Stimulated activated effector memory CD8-positive, alpha-beta T cell treated with anti-CD3 and anti-CD28 coated beads, Interleukin-12 subunit alpha, Interleukin-12 subunit beta, amount 100 ng/mL, for 72 hours (primary cell): Measurements from ENCODE around the gene CCDC66.

Experiments used
- ATAC-seq: fragments of 150-1000 bp; cut with Tn5 transposase; 2 replicates; pipeline ENCODE4 v1.10.0; 2021
- DNase-seq, 2 donors: peaks; one replicate each; pipeline ENCODE4 v3.0.0; 2021 to 2022; ENCODE audit warnings: low spot score in 2 of 2
- H3K27ac Mint-ChIP-seq: one replicate; pipeline ENCODE4 v1.8.0; 2022; ENCODE audit warnings: mild to moderate bottlenecking, mixed read lengths
- H3K36me3 Mint-ChIP-seq: one replicate; pipeline ENCODE4 v1.8.0; 2022; ENCODE audit warnings: mild to moderate bottlenecking, mixed read lengths
- H3K4me1 Mint-ChIP-seq: one replicate; pipeline ENCODE4 v1.8.0; 2022; ENCODE audit warnings: mixed read lengths
- H3K4me3 Mint-ChIP-seq: one replicate; pipeline ENCODE4 v1.8.0; 2022; ENCODE audit warnings: mild to moderate bottlenecking, mixed read lengths
- H3K9me3 Mint-ChIP-seq: one replicate; pipeline ENCODE4 v1.8.0; 2022; ENCODE audit warnings: mixed read lengths

CCDC66 gene

GRCh38 chr3:56610669-56611335, 53.8 kb downstream of the CCDC66 start:
- no peak for ATAC-seq
- H3K4me3 Mint-ChIP-seq, result no peak overlapping the region

DNA sequence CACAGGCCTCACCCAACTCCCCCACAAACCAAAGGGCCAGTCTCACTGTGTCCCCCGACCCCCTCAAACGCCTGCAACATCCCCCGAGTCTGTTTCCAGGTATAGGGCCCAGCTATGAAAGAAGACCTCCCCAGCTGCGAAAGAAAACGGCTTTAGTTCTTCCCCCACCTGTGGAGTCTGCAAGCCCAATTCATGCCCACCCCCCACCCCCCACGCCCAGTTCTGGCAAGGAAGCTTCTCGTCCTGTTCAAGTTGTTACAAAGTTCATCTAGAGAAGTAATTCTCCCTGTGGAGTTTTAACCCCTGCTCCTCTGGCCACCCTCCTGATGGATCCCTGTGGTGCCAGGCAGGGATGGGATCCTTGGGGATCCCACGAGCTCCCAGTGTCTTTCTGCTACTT, 54.4 kb downstream of the CCDC66 start:
- DNase-seq, result no peak
- H3K36me3 Mint-ChIP-seq, result peaks cover 36% of the 10 kb centered on the region
- peak overlapping the region; percentile 16 for H3K27ac Mint-ChIP-seq
- peaks cover 2% of the 10 kb centered on the region for H3K9me3 Mint-ChIP-seq
- no peak overlapping the region for H3K4me3 Mint-ChIP-seq
- no peak for ATAC-seq
- peaks cover 61% of the 10 kb centered on the region for H3K4me1 Mint-ChIP-seq

More at GRCh38 chr3:56610669-56611335, 53.8 kb downstream of the CCDC66 start:
- Mint-ChIP-seq H3K27ac (peak overlapping the region; percentile 16), H3K9me3 (peaks cover 2% of the 10 kb centered on the region), H3K36me3 (peaks cover 35% of the 10 kb centered on the region), H3K4me1 (peaks cover 57% of the 10 kb centered on the region)
- DNase-seq, result no peak

DNA sequence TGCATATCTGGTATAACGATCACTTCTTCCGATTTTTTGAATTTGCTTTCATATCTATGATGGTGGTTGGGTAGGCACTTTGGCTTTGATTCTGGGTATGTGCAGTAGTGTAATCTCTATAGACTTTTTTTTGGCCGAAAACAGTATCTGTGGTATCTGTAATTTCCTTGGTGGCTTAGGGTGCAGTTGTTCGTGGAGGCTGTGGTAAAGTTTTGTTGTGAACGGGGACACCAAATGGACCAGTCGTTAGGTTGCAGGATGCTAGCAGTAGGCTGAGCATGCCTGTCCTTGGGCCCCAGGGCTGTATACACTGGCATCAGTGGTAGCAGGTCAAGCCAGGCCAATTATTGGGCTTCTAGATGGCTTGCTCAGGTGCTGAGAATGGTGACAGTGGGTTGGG, 55.2 kb downstream of the CCDC66 start:
- ATAC-seq, result peak; percentile 84
- peaks cover 2% of the 10 kb centered on the region for H3K9me3 Mint-ChIP-seq
- H3K27ac Mint-ChIP-seq, result peak overlapping the region; percentile 16
- no peak for DNase-seq
- H3K36me3 Mint-ChIP-seq, result peaks cover 44% of the 10 kb centered on the region
- peaks cover 63% of the 10 kb centered on the region for H3K4me1 Mint-ChIP-seq
- peak overlapping the region; percentile 2 for H3K4me3 Mint-ChIP-seq

GRCh38 chr3:56613016-56613415, 56.0 kb downstream of the CCDC66 start:
- H3K9me3 Mint-ChIP-seq, result peaks cover 2% of the 10 kb centered on the region
- DNase-seq (no peak), ATAC-seq (no peak)
- H3K36me3 Mint-ChIP-seq, result peaks cover 53% of the 10 kb centered on the region
- H3K27ac Mint-ChIP-seq, result peak overlapping the region; percentile 16
- H3K4me3 Mint-ChIP-seq, result no peak overlapping the region
- peaks cover 59% of the 10 kb centered on the region for H3K4me1 Mint-ChIP-seq

GRCh38 chr3:56616478-56617006, 59.6 kb downstream of the CCDC66 start:
- H3K36me3 Mint-ChIP-seq, result peaks cover 77% of the 10 kb centered on the region
- no peak overlapping the region for H3K27ac Mint-ChIP-seq
- H3K4me1 Mint-ChIP-seq, result peaks cover 34% of the 10 kb centered on the region
- H3K9me3 Mint-ChIP-seq, result no peaks in the 10 kb centered on the region
- DNase-seq, result no peak
- H3K4me3 Mint-ChIP-seq, result no peak overlapping the region
- peak; percentile 50 for ATAC-seq

DNA sequence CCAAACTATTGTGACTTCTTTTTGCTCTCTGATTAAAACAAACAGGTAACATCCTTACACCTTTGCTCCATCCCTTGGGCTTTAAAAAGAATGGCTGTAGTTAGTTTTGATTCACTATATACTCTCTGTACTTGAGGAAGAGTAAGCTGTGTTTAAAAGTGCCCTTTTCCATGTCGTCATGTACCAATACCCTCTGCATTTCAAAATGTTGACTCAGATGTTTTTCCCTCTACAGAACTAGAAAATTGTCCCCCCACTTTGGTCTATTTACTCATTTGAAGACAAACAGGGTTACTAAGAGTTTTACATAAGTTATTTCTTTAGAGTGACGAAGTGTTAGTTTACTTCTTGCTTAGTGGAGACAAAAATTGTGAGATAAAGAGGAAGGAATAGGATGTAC, 63.4 kb downstream of the CCDC66 start:
- Mint-ChIP-seq H3K27ac (peak overlapping the region; percentile 70), H3K4me1 (peaks cover 20% of the 10 kb centered on the region), H3K9me3 (no peaks in the 10 kb centered on the region), H3K36me3 (peaks cover 99% of the 10 kb centered on the region), H3K4me3 (no peak overlapping the region)
- no peak for DNase-seq
- no peak for ATAC-seq

GRCh38 chr3:56621681-56622080, 64.7 kb downstream of the CCDC66 start:
- H3K36me3 Mint-ChIP-seq, result peaks cover 100% of the 10 kb centered on the region
- ATAC-seq (no peak), DNase-seq (no peak)

DNA sequence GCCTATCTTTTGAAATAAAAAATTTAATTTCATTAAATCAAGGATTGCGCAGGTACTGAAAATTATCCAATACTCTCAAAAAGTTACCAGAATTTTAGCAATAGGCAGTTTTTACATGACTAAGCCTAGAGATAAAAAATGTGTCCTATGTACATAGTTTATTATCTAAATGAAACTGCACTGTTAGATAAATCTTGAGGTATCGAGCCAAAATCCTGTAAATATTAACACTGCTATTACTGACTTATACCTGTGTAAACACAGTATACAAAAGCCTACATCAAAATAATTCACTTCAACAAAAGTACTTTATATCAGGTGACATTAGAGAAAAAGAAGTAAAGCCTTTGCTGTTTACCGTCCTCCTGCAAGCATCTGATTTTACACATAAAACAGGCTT, 65.4 kb downstream of the CCDC66 start:
- Mint-ChIP-seq H3K36me3 (peaks cover 100% of the 10 kb centered on the region), H3K27ac (no peak overlapping the region), H3K4me1 (peaks cover 10% of the 10 kb centered on the region), H3K9me3 (no peaks in the 10 kb centered on the region), H3K4me3 (no peak overlapping the region)
- no peak for ATAC-seq
- no peak for DNase-seq

More at GRCh38 chr3:56621681-56622080, 64.7 kb downstream of the CCDC66 start:
- Mint-ChIP-seq H3K4me1 (peaks cover 13% of the 10 kb centered on the region), H3K9me3 (no peaks in the 10 kb centered on the region), H3K4me3 (no peak overlapping the region), H3K27ac (peak overlapping the region; percentile 41)

- DNase-seq, result no peak
- ATAC-seq, result no peak
- H3K4me1 Mint-ChIP-seq, result peaks cover 16% of the 10 kb centered on the region
Observed at GRCh38 chr3:56624725-56625124, 67.8 kb downstream of the CCDC66 start.

GRCh38 chr3:56629047-56629446, 72.1 kb downstream of the CCDC66 start:
- Mint-ChIP-seq H3K4me3 (no peak overlapping the region), H3K9me3 (no peaks in the 10 kb centered on the region), H3K36me3 (peaks cover 97% of the 10 kb centered on the region), H3K27ac (peak overlapping the region; percentile 61), H3K4me1 (peaks cover 16% of the 10 kb centered on the region)
- no peak for ATAC-seq
- DNase-seq, result no peak

More at GRCh38 chr3:56624725-56625124, 67.8 kb downstream of the CCDC66 start:
- no peak overlapping the region for H3K4me3 Mint-ChIP-seq
- H3K27ac Mint-ChIP-seq, result peak overlapping the region; percentile 72
- peaks cover 97% of the 10 kb centered on the region for H3K36me3 Mint-ChIP-seq
- H3K9me3 Mint-ChIP-seq, result no peaks in the 10 kb centered on the region

GRCh38 chr3:56629451-56629850, 72.5 kb downstream of the CCDC66 start:
- Mint-ChIP-seq H3K27ac (peak overlapping the region; percentile 61), H3K4me1 (peaks cover 13% of the 10 kb centered on the region), H3K36me3 (peaks cover 97% of the 10 kb centered on the region), H3K4me3 (no peak overlapping the region), H3K9me3 (no peaks in the 10 kb centered on the region)
- ATAC-seq (no peak), DNase-seq (no peak)

DNA sequence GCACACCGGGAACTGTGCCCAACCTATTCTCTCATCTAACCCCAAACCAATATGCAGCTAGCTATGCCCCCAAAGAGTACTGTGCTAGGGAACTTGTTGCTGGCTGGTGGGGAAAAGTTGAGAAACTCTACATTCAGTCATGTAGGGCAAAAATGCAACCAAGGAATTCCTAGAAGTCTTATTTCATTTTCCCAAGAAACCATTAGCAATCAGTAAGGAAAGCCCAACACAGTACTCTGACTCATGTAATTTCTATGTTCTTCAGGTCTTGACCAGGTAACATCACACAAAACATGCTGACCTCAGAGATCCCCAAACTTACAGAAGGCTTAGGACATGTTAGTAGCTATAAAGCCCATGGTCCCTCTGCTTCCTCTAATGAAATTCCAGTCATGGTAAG, 74.0 kb downstream of the CCDC66 start:
- Mint-ChIP-seq H3K27ac (no peak overlapping the region), H3K9me3 (no peaks in the 10 kb centered on the region), H3K36me3 (peaks cover 97% of the 10 kb centered on the region), H3K4me3 (no peak overlapping the region), H3K4me1 (peaks cover 9% of the 10 kb centered on the region)
- no peak for DNase-seq
- ATAC-seq, result no peak

DNA sequence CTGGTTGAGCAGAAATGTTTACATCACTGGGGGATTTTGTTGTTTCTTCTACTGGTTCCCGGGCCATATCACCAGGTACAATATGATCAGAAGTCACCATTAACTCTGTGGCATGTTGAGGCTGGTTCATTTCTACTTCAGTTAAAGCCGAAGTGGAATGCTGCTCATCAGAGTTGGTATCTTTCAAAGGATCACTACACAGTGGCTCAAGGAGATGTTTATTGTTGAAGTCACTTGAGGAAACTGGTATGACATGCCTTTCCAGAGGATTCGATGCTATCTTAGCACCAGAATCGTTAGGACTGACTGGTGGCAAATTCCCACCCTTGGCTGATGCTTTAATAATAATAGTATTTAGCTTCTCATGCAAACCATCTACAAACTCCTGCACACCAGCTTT, 76.2 kb downstream of the CCDC66 start:
- Mint-ChIP-seq H3K4me1 (no peaks in the 10 kb centered on the region), H3K9me3 (no peaks in the 10 kb centered on the region), H3K36me3 (peaks cover 100% of the 10 kb centered on the region), H3K4me3 (no peak overlapping the region), H3K27ac (peak overlapping the region; percentile 38)
- DNase-seq, result no peak
- no peak for ATAC-seq

DNA sequence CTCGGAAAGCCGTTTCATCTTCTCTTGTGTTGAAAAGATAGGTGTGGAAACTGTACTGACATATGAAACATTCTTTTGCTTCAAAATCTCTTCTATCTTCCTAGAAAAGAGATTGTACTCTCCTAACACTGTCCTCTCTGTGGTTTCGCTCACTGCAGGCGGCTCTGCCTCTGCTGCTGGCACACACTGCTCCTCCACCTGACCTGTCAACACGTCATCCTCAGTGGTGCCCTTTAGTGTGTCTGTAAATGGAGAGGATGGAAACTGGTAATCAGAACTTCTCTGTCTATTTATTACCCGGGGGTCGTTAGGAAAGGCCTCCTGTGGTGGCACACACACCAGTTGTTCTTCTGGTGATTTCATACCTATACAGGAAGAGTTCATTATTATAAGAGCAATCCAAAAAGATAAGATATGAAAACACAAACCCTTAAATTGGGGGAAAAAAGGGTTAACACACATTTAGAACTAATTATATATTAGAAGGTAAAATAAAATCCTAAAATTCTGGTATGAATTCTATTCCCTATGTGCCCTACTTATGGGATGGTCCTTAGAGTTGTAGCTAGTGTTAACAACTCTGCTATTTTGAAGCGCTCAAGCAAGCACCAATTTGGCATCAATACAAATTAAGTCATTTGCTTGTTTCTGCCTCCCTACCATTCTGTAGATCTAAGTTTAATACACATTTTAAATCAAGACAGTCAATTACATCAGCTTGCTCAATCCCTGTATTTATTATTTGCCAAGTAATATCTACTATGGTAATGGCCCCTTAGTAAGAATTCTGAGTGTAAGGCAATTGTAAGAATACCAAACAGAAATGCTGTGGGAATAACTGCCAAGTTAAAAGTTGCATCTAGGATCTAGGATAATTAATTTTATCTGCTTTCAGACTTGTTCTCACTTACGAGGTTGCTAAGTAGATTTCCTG, 76.9 kb downstream of the CCDC66 start:
- ATAC-seq (no peak), DNase-seq (no peak)
- Mint-ChIP-seq H3K9me3 (no peaks in the 10 kb centered on the region), H3K27ac (peak overlapping the region; percentile 38), H3K36me3 (peaks cover 100% of the 10 kb centered on the region), H3K4me1 (no peaks in the 10 kb centered on the region), H3K4me3 (no peak overlapping the region)

GRCh38 chr3:56645407-56645806, 88.4 kb downstream of the CCDC66 start:
- H3K36me3 Mint-ChIP-seq, result peaks cover 99% of the 10 kb centered on the region
- ATAC-seq (no peak), DNase-seq (no peak)
- H3K9me3 Mint-ChIP-seq, result no peaks in the 10 kb centered on the region
- peaks cover 19% of the 10 kb centered on the region for H3K4me1 Mint-ChIP-seq
- no peak overlapping the region for H3K4me3 Mint-ChIP-seq
- no peak overlapping the region for H3K27ac Mint-ChIP-seq
